ENCODE results near the gene MYPN.

MYPN gene

DNA sequence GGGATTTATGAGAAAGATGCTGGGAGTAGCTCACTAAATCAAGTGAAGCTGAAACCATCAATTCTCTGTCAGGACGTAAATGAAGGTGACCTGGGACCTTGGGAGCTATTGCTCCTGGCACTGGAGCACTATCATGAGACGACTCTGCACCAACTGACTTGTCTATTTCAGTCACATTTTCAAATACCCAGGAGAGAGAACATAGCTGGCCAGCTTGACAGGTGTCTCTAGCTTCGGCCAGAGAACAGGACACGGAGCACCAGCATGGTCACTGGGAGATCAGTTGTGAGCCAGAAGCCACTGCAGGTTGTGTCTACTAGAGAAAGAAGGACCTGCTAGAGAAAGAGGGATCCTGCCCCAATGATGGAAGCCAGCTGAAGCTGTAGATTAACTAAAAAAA lies 140.0 kb downstream of the MYPN start:
- ChIA-PET POLR2A (interaction anchor here (0.6 kb wide), 2 partner anchors 49 to 484 kb away, joined by 7 read pairs; no protein-coding TSS in a partner anchor), CTCF (interaction anchor here (0.7 to 0.9 kb wide), 3 partner anchors 36 to 93 kb away, joined by 3 to 4 read pairs (median 4); no protein-coding TSS in a partner anchor)
- H3K9me3 ChIP-seq (ENCODE audit: control insufficient read depth, insufficient read depth, low read depth, low read length): no peaks in the 10 kb centered on the region
- H3K4me3 ChIP-seq (ENCODE audit: low read depth, low read length): no peak overlapping the region
- no peaks in the 10 kb centered on the region for H3K4me1 ChIP-seq (ENCODE audit: control insufficient read depth, insufficient read depth, low read length)
- no peaks in the 10 kb centered on the region for H3K36me3 ChIP-seq (ENCODE audit: control insufficient read depth in 2 of 2, insufficient read depth in 1 of 2, low read length in 2 of 2)
- TF ChIP-seq IKZF3 (tag by site-specific recombination; IDR thresholded peaks at IDR 0.05) (no peak), ZIC2 (tag by site-specific recombination; IDR thresholded peaks at IDR 0.05) (no peak), ZNF549 (tag by site-specific recombination; IDR thresholded peaks at IDR 0.05) (no peak), HOXC10 (CRISPR knock-in tag; IDR thresholded peaks at IDR 0.05) (no peak), ZNF366 (tag by site-specific recombination; conservative IDR thresholded peaks at IDR 0.05) (no peak), KLF16 (tag by site-specific recombination; IDR thresholded peaks at IDR 0.05) (no peak), ZFP3 (tag by site-specific recombination; IDR thresholded peaks at IDR 0.05; ENCODE audit: low read depth) (no peak), ZNF558 (tag by site-specific recombination; IDR thresholded peaks at IDR 0.05) (no peak), ZSCAN30 (tag by site-specific recombination; IDR thresholded peaks at IDR 0.05) (no peak), ZNF214 (tag by site-specific recombination; IDR thresholded peaks at IDR 0.05; ENCODE audit: borderline replicate concordance) (no peak), ZNF132 (tag by site-specific recombination; IDR thresholded peaks at IDR 0.05; ENCODE audit: borderline replicate concordance) (no peak), MEIS1 (CRISPR knock-in tag; IDR thresholded peaks at IDR 0.05; ENCODE audit: borderline replicate concordance) (no peak)
- TF ChIP-seq, protein P1, sequence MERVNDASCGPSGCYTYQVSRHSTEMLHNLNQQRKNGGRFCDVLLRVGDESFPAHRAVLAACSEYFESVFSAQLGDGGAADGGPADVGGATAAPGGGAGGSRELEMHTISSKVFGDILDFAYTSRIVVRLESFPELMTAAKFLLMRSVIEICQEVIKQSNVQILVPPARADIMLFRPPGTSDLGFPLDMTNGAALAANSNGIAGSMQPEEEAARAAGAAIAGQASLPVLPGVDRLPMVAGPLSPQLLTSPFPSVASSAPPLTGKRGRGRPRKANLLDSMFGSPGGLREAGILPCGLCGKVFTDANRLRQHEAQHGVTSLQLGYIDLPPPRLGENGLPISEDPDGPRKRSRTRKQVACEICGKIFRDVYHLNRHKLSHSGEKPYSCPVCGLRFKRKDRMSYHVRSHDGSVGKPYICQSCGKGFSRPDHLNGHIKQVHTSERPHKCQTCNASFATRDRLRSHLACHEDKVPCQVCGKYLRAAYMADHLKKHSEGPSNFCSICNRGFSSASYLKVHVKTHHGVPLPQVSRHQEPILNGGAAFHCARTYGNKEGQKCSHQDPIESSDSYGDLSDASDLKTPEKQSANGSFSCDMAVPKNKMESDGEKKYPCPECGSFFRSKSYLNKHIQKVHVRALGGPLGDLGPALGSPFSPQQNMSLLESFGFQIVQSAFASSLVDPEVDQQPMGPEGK (tag by site-specific recombination; IDR thresholded peaks at IDR 0.05): no peak
- TF ChIP-seq, protein P2, sequence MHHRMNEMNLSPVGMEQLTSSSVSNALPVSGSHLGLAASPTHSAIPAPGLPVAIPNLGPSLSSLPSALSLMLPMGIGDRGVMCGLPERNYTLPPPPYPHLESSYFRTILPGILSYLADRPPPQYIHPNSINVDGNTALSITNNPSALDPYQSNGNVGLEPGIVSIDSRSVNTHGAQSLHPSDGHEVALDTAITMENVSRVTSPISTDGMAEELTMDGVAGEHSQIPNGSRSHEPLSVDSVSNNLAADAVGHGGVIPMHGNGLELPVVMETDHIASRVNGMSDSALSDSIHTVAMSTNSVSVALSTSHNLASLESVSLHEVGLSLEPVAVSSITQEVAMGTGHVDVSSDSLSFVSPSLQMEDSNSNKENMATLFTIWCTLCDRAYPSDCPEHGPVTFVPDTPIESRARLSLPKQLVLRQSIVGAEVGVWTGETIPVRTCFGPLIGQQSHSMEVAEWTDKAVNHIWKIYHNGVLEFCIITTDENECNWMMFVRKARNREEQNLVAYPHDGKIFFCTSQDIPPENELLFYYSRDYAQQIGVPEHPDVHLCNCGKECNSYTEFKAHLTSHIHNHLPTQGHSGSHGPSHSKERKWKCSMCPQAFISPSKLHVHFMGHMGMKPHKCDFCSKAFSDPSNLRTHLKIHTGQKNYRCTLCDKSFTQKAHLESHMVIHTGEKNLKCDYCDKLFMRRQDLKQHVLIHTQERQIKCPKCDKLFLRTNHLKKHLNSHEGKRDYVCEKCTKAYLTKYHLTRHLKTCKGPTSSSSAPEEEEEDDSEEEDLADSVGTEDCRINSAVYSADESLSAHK (tag by site-specific recombination; IDR thresholded peaks at IDR 0.05): no peak
- H3K27ac ChIP-seq (ENCODE audit: extremely low read depth, low read depth, low read length): no peak overlapping the region

DNA sequence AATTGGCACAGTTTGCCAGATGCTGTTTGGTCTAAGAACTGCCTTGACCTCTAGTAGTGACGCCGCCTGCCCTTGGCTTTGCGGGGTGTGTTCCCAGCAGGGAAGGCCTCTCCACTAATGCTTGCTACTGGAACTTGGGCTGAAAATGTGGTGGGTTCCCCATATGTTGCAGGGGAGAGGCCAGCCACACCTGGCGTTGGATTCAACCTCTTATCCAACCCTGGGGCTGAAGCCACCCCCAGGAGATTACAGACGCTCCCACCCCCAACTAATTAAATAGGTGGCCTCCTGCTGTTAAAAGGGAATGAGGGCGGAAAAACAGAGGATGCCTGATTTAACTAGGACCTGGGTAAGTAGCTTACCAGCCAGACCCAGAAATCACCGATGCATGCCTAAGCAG lies 141.9 kb downstream of the MYPN start:
- H3K4me1 ChIP-seq (ENCODE audit: control insufficient read depth, insufficient read depth, low read length): no peaks in the 10 kb centered on the region
- H3K4me3 ChIP-seq (ENCODE audit: low read depth, low read length): no peak overlapping the region
- H3K9me3 ChIP-seq (ENCODE audit: control insufficient read depth, insufficient read depth, low read depth, low read length): no peaks in the 10 kb centered on the region
- no peak overlapping the region for H3K27ac ChIP-seq (ENCODE audit: extremely low read depth, low read depth, low read length)
- POLR2A ChIA-PET: no interaction called here
- TF ChIP-seq ZNF175 (tag by site-specific recombination; IDR thresholded peaks at IDR 0.05): no peak
- TF ChIP-seq ZFHX2 (tag by site-specific recombination; conservative IDR thresholded peaks at IDR 0.05): peak; percentile 26; the same call in 1 of the 2 replicates
- TF ChIP-seq, protein P3, sequence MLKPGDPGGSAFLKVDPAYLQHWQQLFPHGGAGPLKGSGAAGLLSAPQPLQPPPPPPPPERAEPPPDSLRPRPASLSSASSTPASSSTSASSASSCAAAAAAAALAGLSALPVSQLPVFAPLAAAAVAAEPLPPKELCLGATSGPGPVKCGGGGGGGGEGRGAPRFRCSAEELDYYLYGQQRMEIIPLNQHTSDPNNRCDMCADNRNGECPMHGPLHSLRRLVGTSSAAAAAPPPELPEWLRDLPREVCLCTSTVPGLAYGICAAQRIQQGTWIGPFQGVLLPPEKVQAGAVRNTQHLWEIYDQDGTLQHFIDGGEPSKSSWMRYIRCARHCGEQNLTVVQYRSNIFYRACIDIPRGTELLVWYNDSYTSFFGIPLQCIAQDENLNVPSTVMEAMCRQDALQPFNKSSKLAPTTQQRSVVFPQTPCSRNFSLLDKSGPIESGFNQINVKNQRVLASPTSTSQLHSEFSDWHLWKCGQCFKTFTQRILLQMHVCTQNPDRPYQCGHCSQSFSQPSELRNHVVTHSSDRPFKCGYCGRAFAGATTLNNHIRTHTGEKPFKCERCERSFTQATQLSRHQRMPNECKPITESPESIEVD (tag by site-specific recombination; IDR thresholded peaks at IDR 0.05): no peak
- TF ChIP-seq EGR2 (tag by site-specific recombination; IDR thresholded peaks at IDR 0.05; ENCODE audit: low read depth): peak; percentile 59; the same call in 1 of the 2 replicates
- peak; percentile 49; the same call in 1 of the 2 replicates for TF ChIP-seq ZIC2 (tag by site-specific recombination; IDR thresholded peaks at IDR 0.05)
- CTCF ChIA-PET: interaction anchor here (0.6 kb wide), 1 partner anchor 469 kb away, joined by 3 read pairs; no protein-coding TSS in a partner anchor
- H3K36me3 ChIP-seq (ENCODE audit: control insufficient read depth in 2 of 2, insufficient read depth in 1 of 2, low read length in 2 of 2): no peaks in the 10 kb centered on the region
